AG09309 (cell line): ENCODE measurements around the gene TOGARAM2.

Experiments used
- DNase-seq: peaks from one replicate; pipeline ENCODE4 v3.0.0-alpha.2; 2010; ENCODE audit warnings: low read depth
- H3K4me3 ChIP-seq: 2 replicates; pipeline ENCODE4 v1.5.1; 2011; ENCODE audit warnings: mild to moderate bottlenecking, low read depth, low read length, moderate library complexity; ENCODE audit not compliant: control insufficient read depth
- TF ChIP-seq, protein P1 (sequence below): IDR thresholded peaks from 2 replicates; pipeline ENCODE4 v1.5.1; 2011; ENCODE audit warnings: mild to moderate bottlenecking, low read depth, low read length, inconsistent platforms; ENCODE audit not compliant: insufficient read depth, control insufficient read depth; ENCODE audit errors: missing control alignments

Gene TOGARAM2

DNA sequence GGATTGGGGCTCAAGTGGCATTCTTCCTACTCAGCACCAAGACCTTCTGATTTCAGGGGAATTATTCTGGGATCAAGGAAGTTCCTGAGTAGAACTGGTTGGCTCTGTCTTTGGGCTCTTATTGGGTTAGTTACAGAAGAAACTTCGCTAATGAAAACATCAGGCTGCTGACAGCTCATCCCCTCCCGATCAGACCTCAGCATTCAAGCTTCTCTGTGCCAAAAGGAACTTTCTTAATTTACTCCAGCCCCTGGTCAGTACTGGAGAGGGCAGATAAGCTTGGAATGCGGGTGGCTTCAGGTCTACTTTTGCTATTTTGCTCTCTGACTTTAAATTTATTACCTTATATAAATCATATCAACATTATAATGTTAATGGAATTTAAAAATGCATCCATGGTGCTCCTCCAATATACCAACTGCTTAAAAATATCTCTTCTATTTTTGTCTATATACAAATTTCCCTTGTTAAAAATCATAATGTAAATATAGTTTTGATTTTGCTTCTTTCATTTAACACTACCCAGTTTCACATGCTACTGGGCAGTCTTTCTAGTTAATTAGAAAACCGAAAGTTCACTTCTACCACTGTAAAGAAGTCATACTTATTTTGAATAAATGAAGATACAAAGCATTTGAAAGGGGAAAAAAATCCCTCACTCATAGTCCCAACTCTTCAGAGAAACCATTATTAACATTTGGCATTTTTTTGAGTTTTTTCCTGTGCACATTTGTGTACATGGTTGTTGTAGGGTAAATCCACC is 58.8 kb downstream of the TOGARAM2 start:
- H3K4me3 ChIP-seq = no peak overlapping the region
- TF ChIP-seq, protein P1, sequence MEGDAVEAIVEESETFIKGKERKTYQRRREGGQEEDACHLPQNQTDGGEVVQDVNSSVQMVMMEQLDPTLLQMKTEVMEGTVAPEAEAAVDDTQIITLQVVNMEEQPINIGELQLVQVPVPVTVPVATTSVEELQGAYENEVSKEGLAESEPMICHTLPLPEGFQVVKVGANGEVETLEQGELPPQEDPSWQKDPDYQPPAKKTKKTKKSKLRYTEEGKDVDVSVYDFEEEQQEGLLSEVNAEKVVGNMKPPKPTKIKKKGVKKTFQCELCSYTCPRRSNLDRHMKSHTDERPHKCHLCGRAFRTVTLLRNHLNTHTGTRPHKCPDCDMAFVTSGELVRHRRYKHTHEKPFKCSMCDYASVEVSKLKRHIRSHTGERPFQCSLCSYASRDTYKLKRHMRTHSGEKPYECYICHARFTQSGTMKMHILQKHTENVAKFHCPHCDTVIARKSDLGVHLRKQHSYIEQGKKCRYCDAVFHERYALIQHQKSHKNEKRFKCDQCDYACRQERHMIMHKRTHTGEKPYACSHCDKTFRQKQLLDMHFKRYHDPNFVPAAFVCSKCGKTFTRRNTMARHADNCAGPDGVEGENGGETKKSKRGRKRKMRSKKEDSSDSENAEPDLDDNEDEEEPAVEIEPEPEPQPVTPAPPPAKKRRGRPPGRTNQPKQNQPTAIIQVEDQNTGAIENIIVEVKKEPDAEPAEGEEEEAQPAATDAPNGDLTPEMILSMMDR = no peak
- no peak for DNase-seq

DNA sequence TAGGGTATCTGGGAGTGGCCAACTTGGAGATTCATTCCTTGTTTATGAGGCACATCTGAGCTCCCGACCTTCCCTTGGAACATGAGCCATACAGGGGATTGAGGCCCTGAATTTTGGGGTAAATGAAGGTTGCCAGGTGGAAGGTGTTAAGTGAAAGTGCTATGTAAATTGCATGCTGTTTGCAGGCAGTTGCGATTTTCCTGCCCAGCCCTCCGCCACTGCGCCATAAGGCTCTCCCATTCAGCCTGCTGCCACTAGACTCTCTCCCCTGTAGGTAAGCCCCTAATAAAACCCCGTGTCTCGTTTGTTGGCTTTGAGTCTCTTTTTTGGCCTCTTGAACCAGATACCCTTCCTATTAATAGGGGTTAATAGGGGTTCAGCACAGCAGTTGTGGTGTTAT is 59.5 kb downstream of the TOGARAM2 start:
- TF ChIP-seq, protein P1 = no peak
- no peak overlapping the region for H3K4me3 ChIP-seq
- DNase-seq = no peak

DNA sequence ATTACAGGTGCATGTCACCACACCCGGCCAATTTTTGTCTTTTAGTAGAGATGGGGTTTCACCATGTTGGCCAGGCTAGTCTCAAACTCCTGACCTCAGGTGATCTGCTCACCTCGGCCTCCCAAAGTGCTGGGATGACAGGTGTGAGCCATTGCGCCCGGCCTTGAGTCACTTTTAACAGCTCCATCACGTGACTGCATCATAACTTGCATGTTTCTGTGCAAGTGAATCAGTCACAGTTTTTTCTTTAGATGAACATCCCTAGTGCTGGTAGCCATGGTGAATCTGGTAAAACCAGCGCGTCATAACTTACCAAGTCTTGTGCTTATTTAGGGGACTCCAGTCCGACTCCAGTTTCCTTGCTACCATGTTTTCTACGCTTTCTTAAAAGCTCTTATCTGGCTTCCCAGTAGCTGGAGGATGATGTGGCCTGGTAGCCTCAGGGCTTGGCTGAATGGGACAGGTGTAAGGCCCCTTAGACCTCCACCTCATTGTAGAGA is 60.1 kb downstream of the TOGARAM2 start:
- TF ChIP-seq, protein P1 = no peak

DNA sequence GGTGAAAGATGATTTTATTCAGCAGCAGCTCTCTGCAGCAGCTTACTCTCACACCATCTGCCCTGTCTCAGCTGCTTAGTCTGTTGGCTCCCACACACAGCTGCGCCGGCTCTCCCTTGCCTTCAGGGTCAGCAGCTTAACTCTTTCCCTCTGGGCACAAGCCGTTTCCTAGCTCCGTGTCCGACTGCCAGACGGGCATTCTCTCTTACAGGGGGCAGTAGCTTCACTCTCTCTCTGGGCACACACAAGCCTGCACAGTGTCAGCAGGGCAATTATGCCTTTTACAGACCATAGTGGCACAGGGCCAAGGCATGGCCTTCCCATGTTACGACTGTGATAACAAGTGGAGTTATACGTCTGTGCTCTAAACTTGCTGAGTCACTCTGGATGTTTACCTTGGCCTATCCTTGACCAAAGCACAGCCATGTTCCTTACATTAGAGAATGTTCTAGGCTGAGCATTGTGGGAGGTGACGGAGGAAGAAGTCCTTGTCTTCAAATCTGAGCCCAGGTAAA is 61.5 kb downstream of the TOGARAM2 start:
- TF ChIP-seq, protein P1 = no peak
- DNase-seq = no peak
- H3K4me3 ChIP-seq = no peak overlapping the region

More for the DNA sequence above, 60.1 kb downstream of the TOGARAM2 start:
- DNase-seq = no peak
- H3K4me3 ChIP-seq = no peak overlapping the region

DNA sequence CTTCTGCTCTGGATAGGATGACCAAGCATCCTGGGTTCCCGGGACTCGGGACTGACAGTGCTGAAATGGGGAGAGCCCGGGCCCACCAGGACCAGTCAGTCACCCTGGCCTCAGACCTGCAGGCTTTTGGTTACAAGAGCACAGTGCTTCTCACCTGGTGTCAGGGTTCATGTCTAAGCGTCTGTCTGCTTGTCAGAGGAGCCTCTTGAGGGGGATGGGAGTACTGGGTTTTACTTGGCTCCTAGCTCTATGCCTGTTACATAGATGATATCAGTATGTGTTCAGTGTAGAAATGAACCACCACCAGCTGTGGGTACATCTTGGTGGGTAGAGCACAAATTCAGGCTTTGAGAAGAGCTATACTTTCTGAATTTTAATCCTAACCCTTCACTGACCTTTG is 63.4 kb downstream of the TOGARAM2 start:
- TF ChIP-seq, protein P1 = no peak

DNA sequence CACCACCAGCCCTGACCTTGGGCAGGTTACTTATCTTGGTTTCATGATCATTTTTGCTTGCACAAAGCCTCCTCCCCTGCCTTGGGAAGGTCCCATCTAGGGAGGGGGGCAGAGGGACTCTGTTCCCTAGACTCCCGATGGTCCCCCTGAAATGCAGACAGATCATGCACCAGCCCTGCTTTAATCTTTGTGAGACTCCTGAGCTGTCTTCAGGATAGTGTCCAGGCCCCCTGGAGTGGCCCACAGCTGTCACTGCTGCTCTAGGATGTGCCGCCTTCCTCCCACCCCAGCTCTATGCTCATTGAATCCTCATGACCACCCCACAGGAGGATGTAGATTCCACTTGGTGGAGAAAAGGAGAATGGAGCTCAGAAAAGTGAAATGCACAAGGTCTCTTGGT is 65.2 kb downstream of the TOGARAM2 start:
- DNase-seq = no peak
- TF ChIP-seq, protein P1 = no peak
- no peak overlapping the region for H3K4me3 ChIP-seq

More for the DNA sequence above, 63.4 kb downstream of the TOGARAM2 start:
- no peak overlapping the region for H3K4me3 ChIP-seq
- no peak for DNase-seq
